Ishikawa (cell line): ENCODE measurements around the gene RBFOX1.

Experiments
- CEBPB ChIP-seq: IDR thresholded peaks from 2 replicates; pipeline ENCODE4 v1.6.1; 2012
- CREB1 ChIP-seq: IDR thresholded peaks from 2 replicates; pipeline ENCODE4 v1.6.1; 2012; ENCODE audit warnings: low read depth
- EGR1 ChIP-seq: IDR thresholded peaks from 2 replicates; pipeline ENCODE4 v1.6.1; 2012
- EP300 ChIP-seq: IDR thresholded peaks from 2 replicates; pipeline ENCODE4 v1.6.1; 2012; ENCODE audit warnings: borderline replicate concordance
- FOXM1 ChIP-seq: IDR thresholded peaks from 2 replicates; pipeline ENCODE4 v1.6.1; 2012; ENCODE audit warnings: low read depth, borderline replicate concordance
- NFIC ChIP-seq: IDR thresholded peaks from 2 replicates; pipeline ENCODE4 v1.6.1; 2012
- RAD21 ChIP-seq: IDR thresholded peaks from 2 replicates; pipeline ENCODE4 v1.6.1; 2012; ENCODE audit warnings: low read depth
- TAF1 ChIP-seq: IDR thresholded peaks from 2 replicates; pipeline ENCODE4 v1.6.1; 2012; ENCODE audit warnings: low read depth, mild to moderate bottlenecking
- TCF12 ChIP-seq: IDR thresholded peaks from 2 replicates; pipeline ENCODE4 v1.6.1; 2012; ENCODE audit warnings: low read depth
- TEAD4 ChIP-seq: IDR thresholded peaks from 2 replicates; pipeline ENCODE4 v1.6.1; 2012
- YY1 ChIP-seq: IDR thresholded peaks from 2 replicates; pipeline ENCODE4 v1.6.1; 2012; ENCODE audit warnings: low read depth
- ZBTB7A ChIP-seq: IDR thresholded peaks from 2 replicates; pipeline ENCODE4 v1.6.1; 2012; ENCODE audit warnings: low read depth
- TF ChIP-seq, protein P1 (sequence below): IDR thresholded peaks from 2 replicates; pipeline ENCODE4 v1.6.1; 2012; ENCODE audit warnings: low read depth, mild to moderate bottlenecking
- TF ChIP-seq, protein P2 (sequence below): IDR thresholded peaks from 2 replicates; pipeline ENCODE4 v1.6.1; 2012
- TF ChIP-seq, protein P3 (sequence below): IDR thresholded peaks from 2 replicates; pipeline ENCODE4 v1.6.1; 2012

The RBFOX1 gene

DNA sequence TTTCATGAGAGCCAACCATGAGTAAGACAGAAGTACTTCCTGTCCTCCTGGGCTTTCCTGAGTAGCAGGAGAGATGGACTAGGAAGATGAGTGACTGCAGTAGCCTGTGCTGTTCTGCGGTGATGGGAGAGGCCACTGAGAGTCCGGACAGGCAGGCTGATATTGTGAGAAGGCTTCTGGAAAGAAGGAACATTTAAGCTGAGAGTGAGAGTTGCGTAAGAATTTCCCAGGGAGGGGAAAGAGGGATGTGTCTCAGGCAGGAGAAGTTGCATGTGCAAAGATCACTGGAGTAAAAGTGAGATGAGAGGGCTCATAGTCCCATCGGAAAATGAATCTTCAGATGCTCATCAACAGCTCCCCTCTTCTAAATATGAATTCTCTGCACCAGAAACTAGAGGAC lies 258.3 kb downstream of the RBFOX1 start:
- TF ChIP-seq ZBTB7A: no peak

DNA sequence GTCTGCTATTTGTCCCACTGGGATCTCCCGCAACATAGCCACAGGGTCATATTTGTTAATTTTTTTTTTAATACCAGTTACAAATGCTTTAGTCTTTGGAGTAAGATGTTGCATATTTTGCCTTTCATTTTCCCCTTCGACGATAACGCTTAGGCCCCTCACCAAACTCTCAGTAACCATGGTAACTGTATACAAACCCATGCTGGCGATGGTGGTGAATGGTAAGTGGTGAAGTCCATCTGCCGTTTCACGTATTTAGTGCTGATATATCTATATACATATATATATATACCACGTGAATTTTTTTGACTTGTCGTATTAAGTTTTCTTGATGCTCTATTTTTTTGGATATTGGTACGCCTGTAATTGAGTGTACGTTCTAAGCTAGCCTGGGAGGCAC lies 263.7 kb downstream of the RBFOX1 start:
- TF ChIP-seq EP300: no peak
- TF ChIP-seq FOXM1: no peak
- TF ChIP-seq, protein P1, sequence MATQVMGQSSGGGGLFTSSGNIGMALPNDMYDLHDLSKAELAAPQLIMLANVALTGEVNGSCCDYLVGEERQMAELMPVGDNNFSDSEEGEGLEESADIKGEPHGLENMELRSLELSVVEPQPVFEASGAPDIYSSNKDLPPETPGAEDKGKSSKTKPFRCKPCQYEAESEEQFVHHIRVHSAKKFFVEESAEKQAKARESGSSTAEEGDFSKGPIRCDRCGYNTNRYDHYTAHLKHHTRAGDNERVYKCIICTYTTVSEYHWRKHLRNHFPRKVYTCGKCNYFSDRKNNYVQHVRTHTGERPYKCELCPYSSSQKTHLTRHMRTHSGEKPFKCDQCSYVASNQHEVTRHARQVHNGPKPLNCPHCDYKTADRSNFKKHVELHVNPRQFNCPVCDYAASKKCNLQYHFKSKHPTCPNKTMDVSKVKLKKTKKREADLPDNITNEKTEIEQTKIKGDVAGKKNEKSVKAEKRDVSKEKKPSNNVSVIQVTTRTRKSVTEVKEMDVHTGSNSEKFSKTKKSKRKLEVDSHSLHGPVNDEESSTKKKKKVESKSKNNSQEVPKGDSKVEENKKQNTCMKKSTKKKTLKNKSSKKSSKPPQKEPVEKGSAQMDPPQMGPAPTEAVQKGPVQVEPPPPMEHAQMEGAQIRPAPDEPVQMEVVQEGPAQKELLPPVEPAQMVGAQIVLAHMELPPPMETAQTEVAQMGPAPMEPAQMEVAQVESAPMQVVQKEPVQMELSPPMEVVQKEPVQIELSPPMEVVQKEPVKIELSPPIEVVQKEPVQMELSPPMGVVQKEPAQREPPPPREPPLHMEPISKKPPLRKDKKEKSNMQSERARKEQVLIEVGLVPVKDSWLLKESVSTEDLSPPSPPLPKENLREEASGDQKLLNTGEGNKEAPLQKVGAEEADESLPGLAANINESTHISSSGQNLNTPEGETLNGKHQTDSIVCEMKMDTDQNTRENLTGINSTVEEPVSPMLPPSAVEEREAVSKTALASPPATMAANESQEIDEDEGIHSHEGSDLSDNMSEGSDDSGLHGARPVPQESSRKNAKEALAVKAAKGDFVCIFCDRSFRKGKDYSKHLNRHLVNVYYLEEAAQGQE: no peak
- no peak for TF ChIP-seq TAF1
- no peak for TF ChIP-seq RAD21
- no peak for TF ChIP-seq EGR1
- no peak for TF ChIP-seq CREB1
- no peak for TF ChIP-seq ZBTB7A
- TF ChIP-seq, protein P2, sequence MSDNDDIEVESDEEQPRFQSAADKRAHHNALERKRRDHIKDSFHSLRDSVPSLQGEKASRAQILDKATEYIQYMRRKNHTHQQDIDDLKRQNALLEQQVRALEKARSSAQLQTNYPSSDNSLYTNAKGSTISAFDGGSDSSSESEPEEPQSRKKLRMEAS: no peak
- TF ChIP-seq TCF12: no peak
- TF ChIP-seq TEAD4: no peak
- TF ChIP-seq YY1: no peak
- TF ChIP-seq, protein P3, sequence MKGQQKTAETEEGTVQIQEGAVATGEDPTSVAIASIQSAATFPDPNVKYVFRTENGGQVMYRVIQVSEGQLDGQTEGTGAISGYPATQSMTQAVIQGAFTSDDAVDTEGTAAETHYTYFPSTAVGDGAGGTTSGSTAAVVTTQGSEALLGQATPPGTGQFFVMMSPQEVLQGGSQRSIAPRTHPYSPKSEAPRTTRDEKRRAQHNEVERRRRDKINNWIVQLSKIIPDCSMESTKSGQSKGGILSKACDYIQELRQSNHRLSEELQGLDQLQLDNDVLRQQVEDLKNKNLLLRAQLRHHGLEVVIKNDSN: no peak
- TF ChIP-seq CEBPB: no peak
- no peak for TF ChIP-seq NFIC

DNA sequence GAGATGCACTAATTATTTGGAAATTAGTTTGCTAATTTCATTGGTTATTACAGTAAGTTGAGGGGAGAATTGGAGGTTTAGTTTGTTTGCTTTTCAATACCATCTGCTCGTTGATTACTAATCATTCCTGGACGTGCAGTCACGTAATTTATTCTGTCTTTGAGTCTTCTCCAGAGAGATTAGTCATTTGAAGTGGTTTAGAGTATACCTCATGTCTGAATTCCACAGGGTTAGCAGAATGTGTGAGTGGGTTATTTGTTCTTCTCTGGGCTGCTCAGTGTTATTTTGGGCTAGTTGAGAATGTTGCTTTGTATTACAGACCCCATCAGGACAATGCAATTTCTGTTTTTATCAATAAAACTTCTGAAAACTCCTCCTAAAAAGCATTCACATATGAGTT lies 265.0 kb downstream of the RBFOX1 start:
- TF ChIP-seq EGR1: no peak

DNA sequence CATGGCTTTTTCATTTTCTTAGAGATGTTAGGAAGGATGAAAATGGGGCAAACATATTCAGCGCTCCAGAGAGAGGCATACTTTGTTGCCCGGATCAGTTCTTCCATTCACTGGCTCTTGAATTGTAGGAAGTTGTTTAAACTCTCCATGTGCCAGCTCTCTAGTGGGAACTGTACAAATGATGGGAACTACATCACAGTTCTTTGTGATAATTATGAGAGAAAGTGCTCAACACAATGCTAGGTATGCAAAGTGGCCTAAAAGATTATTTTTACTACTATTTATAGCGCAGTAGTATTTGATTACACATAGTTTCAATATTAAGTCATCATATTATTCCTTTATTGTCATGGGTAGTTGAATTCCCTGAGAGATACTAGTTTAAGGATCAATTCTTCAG lies 268.5 kb downstream of the RBFOX1 start:
- TF ChIP-seq CEBPB: no peak
- TF ChIP-seq, protein P3: no peak
- TF ChIP-seq, protein P1: no peak
- TF ChIP-seq FOXM1: no peak
- TF ChIP-seq EGR1: no peak
- no peak for TF ChIP-seq TEAD4
- no peak for TF ChIP-seq EP300
- no peak for TF ChIP-seq TCF12
- TF ChIP-seq RAD21: no peak
- TF ChIP-seq ZBTB7A: no peak
- no peak for TF ChIP-seq TAF1
- no peak for TF ChIP-seq NFIC
- TF ChIP-seq YY1: no peak
- TF ChIP-seq, protein P2: no peak
- TF ChIP-seq CREB1: no peak

DNA sequence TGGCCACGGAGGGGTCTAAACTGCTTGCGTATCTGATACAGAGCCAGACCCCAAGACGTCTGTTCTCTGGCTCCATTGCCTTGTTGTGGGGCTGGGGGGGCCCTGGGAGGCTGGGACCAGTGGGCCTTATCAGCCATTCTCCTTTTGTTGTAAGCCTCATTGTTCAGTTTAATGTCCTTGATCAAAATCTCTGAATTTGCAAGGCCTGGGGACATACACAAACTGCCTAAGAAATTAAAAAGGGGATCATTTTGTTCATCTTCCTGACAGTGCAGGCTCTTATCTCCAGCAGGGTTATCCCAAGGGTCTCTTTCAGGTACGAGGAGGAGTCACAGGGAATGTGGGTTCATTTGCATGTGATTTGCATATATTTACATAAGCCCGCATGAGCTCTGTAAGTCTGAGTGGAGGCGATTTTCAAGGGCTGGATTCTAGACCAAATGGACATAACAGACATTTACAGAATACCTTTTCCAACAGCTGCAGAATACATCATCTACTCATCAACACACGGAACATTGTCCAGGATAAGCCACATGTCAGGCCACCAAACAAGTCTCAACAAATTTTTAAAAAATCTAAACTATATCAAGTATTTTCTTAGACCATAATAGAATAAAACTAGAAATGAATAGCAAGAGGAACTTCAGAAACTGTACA lies 269.8 kb downstream of the RBFOX1 start:
- TF ChIP-seq, protein P1: no peak
- TF ChIP-seq, protein P2: no peak
- TF ChIP-seq RAD21: no peak
- TF ChIP-seq EGR1: no peak
- no peak for TF ChIP-seq EP300
- TF ChIP-seq FOXM1: no peak
- TF ChIP-seq CREB1: no peak
- TF ChIP-seq CEBPB: no peak
